NCI-H345 (cell line): ENCODE measurements around the gene THAP6.
"Not testable (repeated sequence)": the region's sequence is repeated elsewhere in the genome, so short reads cannot be mapped to it uniquely, and the experiment has no call there.

Source experiments
- DNase-seq: peaks from one replicate; lab custom pipeline; 2025; lab: John Stamatoyannopoulos, UW

Gene THAP6

GRCh38 chr4:75525910-75526309, 11.6 kb downstream of the THAP6 start:
- no peak for DNase-seq

GRCh38 chr4:75527482-75527881, 13.2 kb downstream of the THAP6 start:
- no peak for DNase-seq

- DNase-seq = no peak
Measured at GRCh38 chr4:75530556-75531322, 16.5 kb downstream of the THAP6 start.

- DNase-seq = not testable (repeated sequence)
Measured at GRCh38 chr4:75531536-75532143, 17.4 kb downstream of the THAP6 start.

GRCh38 chr4:75533339-75533887, 19.1 kb downstream of the THAP6 start:
- DNase-seq = not testable (repeated sequence)

GRCh38 chr4:75533926-75534325, 19.7 kb downstream of the THAP6 start:
- DNase-seq = not testable (repeated sequence)

GRCh38 chr4:75537308-75537707, 23.0 kb downstream of the THAP6 start:
- DNase-seq = not testable (repeated sequence)

- DNase-seq = no peak
Measured at GRCh38 chr4:75542824-75543223, 28.6 kb downstream of the THAP6 start.

- DNase-seq = not testable (repeated sequence)
Measured at GRCh38 chr4:75544220-75544619, 29.9 kb downstream of the THAP6 start.

GRCh38 chr4:75544870-75545269, 30.6 kb downstream of the THAP6 start:
- no peak for DNase-seq

- no peak for DNase-seq
Measured at GRCh38 chr4:75545526-75545925, 31.3 kb downstream of the THAP6 start.

- DNase-seq = no peak
Measured at GRCh38 chr4:75547647-75548387, 33.5 kb downstream of the THAP6 start.

- DNase-seq = no peak
Measured at GRCh38 chr4:75549019-75549418, 34.7 kb downstream of the THAP6 start.

- no peak for DNase-seq
Measured at GRCh38 chr4:75552452-75552851, 38.2 kb downstream of the THAP6 start.

- DNase-seq = no peak
Measured at GRCh38 chr4:75555294-75556164, 41.3 kb downstream of the THAP6 start, which contains the start of gene ODAPH. TSS of gene ODAPH (plus strand) at chr4:75556066. CDS start at chr4:75556083, 17 bp downstream.

GRCh38 chr4:75557696-75558095, 43.4 kb downstream of the THAP6 start:
- DNase-seq = no peak

GRCh38 chr4:75561789-75562188, 47.5 kb downstream of the THAP6 start:
- DNase-seq = no peak

GRCh38 chr4:75564023-75564422, 49.8 kb downstream of the THAP6 start:
- DNase-seq = no peak

GRCh38 chr4:75565481-75565880, 51.2 kb downstream of the THAP6 start:
- no peak for DNase-seq

- no peak for DNase-seq
Measured at GRCh38 chr4:75566911-75567310, 52.6 kb downstream of the THAP6 start.

- DNase-seq = no peak
Measured at GRCh38 chr4:75567725-75568124, 53.5 kb downstream of the THAP6 start.
